ENCODE data around the gene ZNF91.

DNA sequence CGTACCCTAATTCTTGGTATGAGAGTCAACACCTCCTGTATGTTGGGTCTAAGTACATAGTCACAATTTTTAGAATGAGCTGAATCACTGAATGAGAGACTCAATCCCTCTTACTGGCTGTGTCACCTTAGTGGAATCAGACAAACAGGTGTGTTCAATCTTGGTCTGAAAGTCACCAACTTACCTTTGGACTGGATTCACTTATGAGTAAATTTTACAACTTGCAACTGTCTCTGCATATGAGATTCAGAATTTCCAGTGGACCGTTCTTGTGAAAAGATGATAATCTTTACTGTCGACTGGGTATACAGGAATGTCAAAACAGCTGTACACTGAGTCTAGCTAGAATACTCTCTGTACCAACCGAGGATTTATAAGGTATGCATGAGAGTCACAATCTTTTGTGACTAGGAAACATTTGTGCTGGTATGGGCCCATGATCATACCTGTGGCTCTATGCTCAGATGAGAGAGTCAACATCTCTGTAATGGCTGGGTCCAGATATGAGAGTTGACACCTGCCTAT is 5.9 kb upstream of the ZNF91 start:
- TF ChIP-seq, protein P1, sequence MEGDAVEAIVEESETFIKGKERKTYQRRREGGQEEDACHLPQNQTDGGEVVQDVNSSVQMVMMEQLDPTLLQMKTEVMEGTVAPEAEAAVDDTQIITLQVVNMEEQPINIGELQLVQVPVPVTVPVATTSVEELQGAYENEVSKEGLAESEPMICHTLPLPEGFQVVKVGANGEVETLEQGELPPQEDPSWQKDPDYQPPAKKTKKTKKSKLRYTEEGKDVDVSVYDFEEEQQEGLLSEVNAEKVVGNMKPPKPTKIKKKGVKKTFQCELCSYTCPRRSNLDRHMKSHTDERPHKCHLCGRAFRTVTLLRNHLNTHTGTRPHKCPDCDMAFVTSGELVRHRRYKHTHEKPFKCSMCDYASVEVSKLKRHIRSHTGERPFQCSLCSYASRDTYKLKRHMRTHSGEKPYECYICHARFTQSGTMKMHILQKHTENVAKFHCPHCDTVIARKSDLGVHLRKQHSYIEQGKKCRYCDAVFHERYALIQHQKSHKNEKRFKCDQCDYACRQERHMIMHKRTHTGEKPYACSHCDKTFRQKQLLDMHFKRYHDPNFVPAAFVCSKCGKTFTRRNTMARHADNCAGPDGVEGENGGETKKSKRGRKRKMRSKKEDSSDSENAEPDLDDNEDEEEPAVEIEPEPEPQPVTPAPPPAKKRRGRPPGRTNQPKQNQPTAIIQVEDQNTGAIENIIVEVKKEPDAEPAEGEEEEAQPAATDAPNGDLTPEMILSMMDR (IDR thresholded peaks at IDR 0.05): no peak
- TF ChIP-seq EP300 (IDR thresholded peaks at IDR 0.05) (no peak), POLR2A (IDR thresholded peaks at IDR 0.05) (no peak), POLR2AphosphoS5 (IDR thresholded peaks at IDR 0.05) (no peak)

Measured in sigmoid colon (tissue), 4 donors.